Measurements from ENCODE around the gene UQCRQ.

The UQCRQ gene
- 29.4 to 47.2 reads per million in 2 donors for total RNA-seq

- peak; percentile 81 for DNase-seq
Observed at GRCh38 chr5:132866342-132867045, at the start of gene UQCRQ, which contains the start of gene GDF9. TSS of gene UQCRQ (plus strand) at chr5:132866642. CDS start at chr5:132866882, 240 bp downstream. TSS of gene GDF9 (minus strand) at chr5:132866469. CDS start at chr5:132864533, 1,936 bp downstream.

- DNase-seq = no peak
Observed at GRCh38 chr5:132817011-132817410, 49.4 kb upstream of the UQCRQ start.

- no peak for DNase-seq
Observed at GRCh38 chr5:132819468-132819867, 47.0 kb upstream of the UQCRQ start.

GRCh38 chr5:132820162-132820754 is 46.2 kb upstream of the UQCRQ start:
- DNase-seq = peak; percentile 91

- no peak for DNase-seq
Observed at GRCh38 chr5:132821350-132821749, 45.1 kb upstream of the UQCRQ start.

GRCh38 chr5:132821791-132822190 is 44.7 kb upstream of the UQCRQ start:
- DNase-seq = no peak

GRCh38 chr5:132822650-132823480 is 43.6 kb upstream of the UQCRQ start:
- no peak for DNase-seq

- DNase-seq = no peak
Observed at GRCh38 chr5:132823481-132824050, 42.9 kb upstream of the UQCRQ start.

GRCh38 chr5:132824426-132824825 is 42.0 kb upstream of the UQCRQ start:
- no peak for DNase-seq

- DNase-seq = no peak
Observed at GRCh38 chr5:132825033-132825833, 41.2 kb upstream of the UQCRQ start.

GRCh38 chr5:132825834-132826391 is 40.5 kb upstream of the UQCRQ start:
- DNase-seq = no peak

- DNase-seq = no peak
Observed at GRCh38 chr5:132826424-132827082, 39.9 kb upstream of the UQCRQ start.

- DNase-seq = no peak
Observed at GRCh38 chr5:132827943-132828673, 38.3 kb upstream of the UQCRQ start.

GRCh38 chr5:132828846-132829494 is 37.5 kb upstream of the UQCRQ start:
- no peak for DNase-seq

GRCh38 chr5:132829742-132830435 is 36.6 kb upstream of the UQCRQ start:
- DNase-seq = peak; percentile 58

- no peak for DNase-seq
Observed at GRCh38 chr5:132830436-132831094, 35.9 kb upstream of the UQCRQ start, which contains the start of gene SHROOM1. TSS of gene SHROOM1 (minus strand) at chr5:132830647. CDS start at chr5:132826140, 4,507 bp downstream.

- DNase-seq = no peak
Observed at GRCh38 chr5:132831095-132831860, 35.2 kb upstream of the UQCRQ start.

- no peak for DNase-seq
Observed at GRCh38 chr5:132832612-132833011, 33.8 kb upstream of the UQCRQ start.
